HG03460 (cell line): Measurements from ENCODE around the gene ADPRH.
A peak's percentile ranks its signal among the peaks of the same experiment; 100 is the strongest.
"Not testable (repeated sequence)": the region's sequence is repeated elsewhere in the genome, so short reads cannot be mapped to it uniquely, and the experiment has no call there.

Experiments
- ATAC-seq: cut with Tn5 transposase; IDR thresholded peaks from one replicate; pipeline ENCODE4 v1.9.1; 2021; ENCODE audit not compliant: unreplicated experiment

The ADPRH gene

DNA sequence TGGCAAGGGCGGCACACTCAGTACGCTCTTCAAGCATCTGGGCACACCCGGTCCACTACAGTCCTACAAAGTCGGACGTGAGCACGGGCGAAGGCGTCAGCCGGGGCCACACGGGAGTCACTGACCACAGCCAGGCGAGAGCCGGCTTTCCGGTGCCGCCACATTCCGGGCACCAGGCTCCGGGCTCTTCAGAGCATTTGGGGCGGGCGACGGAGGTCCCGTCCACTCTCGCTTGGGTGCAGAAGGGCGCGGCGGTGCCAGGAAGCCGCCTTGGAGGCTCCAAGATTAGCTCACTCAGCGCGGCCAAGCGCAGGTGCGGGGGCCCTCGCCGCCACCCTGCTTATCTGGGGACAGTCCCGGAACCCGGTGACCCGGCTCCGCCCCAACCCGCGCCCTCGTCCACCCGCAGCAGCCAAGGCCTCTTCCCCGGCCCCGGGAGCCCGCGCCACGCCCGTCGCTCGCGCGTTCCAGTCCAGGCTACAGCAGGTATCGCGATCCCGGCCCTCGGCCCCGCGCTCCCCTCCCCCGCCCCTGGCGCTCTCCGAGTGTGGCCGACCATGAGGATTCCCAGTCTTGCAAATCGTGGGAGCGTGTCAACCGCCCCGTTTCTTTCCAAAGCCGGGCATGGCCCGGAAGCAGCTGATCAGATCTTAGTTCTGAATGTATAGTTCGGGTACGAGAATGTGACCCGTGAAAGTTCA lies at the start of gene ADPRH:
Gene ADPRH, plus strand, starts transcription at position 127 of the 701 bp plus-strand sequence. CDS start 2,678 bp downstream, outside the sequence.
- ATAC-seq: peak; percentile 47

DNA sequence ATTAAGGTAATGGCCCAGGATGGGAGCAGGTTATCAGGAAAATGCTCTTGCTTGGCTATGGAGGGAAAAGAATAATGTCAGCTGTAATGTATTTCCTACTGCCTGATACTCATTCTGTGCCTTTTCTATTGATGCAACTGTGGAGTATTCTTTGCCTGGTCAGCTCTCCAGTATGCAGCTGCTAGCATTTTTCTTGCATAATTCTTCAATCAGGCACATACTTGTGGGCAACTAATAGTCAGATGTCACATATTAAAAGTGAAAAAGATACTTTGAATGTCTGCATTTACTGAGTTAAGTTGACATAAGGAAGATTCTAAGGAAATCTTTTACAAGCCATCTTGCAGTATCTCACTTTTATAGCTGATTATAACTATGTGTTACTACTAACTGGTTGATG lies 49.4 kb upstream of the ADPRH start:
- ATAC-seq: no peak

DNA sequence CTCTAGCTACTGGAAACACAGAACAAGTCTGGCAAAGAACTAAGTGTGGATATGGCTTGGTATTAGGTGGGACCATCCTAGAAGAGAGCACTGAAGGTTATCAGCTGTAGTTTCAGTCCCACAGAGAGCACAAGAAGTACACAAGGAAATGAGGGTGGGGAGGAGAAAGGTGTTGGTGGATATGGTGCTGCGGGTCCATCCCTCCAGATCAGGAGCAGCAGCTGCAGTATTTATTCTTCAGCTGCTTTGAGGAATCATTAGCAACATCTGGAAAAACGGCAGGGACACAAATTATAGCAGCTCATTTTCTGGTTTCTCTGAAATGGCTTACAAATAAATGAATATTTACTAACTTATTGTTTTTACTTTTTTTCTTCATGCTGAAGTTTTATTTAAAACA lies 48.8 kb upstream of the ADPRH start:
- ATAC-seq: no peak

GRCh38 chr3:119531151-119531550 lies 48.1 kb upstream of the ADPRH start:
- no peak for ATAC-seq

- ATAC-seq: no peak
These were observed 45.0 kb upstream of the ADPRH start for GRCh38 chr3:119534296-119534695.

DNA sequence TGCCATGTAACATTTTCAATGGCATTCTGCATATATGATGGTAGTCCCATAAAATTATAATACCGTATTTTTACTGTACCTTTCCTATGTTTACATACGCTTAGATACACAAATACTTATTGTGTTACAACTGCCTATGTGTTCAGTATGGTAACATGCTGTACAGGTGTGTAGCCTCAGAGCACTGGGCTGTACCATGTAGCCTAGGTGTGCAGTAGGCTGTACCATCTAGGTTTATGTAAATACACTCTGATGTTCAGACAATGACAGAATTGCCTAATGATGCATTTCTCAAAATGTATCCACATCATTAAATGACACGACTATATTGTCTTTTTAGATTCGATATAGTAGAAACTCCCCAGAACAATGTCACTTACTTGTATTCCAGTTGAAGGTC lies 42.5 kb upstream of the ADPRH start:
- ATAC-seq: no peak

DNA sequence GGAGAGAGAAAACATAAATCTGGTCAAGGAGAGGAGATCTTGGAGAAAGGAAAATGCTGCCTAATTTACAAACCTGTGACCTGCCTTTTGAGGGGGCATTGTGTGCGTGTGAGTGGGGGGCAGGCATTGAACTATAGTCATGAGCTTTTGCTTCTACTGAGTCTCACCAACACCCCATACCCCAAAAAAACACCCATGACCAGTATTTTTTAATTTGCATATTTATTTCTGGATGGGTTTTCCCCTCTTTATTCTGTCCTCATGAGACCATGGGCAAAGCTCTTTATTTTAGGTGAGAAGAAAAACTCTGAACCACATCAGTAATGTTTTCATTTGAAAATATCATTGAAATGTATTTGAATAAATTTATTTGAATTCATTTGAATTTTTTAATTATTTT lies 40.5 kb upstream of the ADPRH start:
- ATAC-seq: no peak

- ATAC-seq: no peak
These were observed 37.7 kb upstream of the ADPRH start for GRCh38 chr3:119541547-119541946.

GRCh38 chr3:119542168-119542767 lies 37.0 kb upstream of the ADPRH start:
- ATAC-seq: peak; percentile 60

GRCh38 chr3:119543147-119543546 lies 36.1 kb upstream of the ADPRH start:
- ATAC-seq: no peak

- no peak for ATAC-seq
These were observed 32.1 kb upstream of the ADPRH start for GRCh38 chr3:119547227-119547626.

DNA sequence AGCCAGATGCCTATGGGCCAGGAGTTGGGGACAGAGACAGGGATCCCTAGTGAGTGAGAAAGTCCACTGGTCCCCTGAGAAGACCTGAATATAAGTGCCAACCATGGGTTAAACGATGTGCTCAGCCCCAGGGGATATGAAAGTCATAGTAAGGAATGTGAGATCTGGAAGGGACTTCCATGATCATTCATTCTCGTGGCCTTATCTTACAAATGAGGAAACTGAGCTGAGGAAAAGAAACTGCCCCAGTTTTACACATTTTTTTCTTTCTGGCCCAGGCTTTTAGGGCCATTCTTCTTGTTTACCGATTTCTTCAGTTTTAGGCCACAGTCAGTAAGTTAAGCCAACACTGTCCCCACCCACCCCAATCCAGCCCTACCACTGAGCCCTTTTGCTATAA lies 31.0 kb upstream of the ADPRH start:
- no peak for ATAC-seq

- ATAC-seq: no peak
These were observed 28.9 kb upstream of the ADPRH start for GRCh38 chr3:119550192-119550910.

- no peak for ATAC-seq
These were observed 27.7 kb upstream of the ADPRH start for GRCh38 chr3:119551598-119551997.

GRCh38 chr3:119552928-119553327 lies 26.4 kb upstream of the ADPRH start:
- ATAC-seq: not testable (repeated sequence)

DNA sequence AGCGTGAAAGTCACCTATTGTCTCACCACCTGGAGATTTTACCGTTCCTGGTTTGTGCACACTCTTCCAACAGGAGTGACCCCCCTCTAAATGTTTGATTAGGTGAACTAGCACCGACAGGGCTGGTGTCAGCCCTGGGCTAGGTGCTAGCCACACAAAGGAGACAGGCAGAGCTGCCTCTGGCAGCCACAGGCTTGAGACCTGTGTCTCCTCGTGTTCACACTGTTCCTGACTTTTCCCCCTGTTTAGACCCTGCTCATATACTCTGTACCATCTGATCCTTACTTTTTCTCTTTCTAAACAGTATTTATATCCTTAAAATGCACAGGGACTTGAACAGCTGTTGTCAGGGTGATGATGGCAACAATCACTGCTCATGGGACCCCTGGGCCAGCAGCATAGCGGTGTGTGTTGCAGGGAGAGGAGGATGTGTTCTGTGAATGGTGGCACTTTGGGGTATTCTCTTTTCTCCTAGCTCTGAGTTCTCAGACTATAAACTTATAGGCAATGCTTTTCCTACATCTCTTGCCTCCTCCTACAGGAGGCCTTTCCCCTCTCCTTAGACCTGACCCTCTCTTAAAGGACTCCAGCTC lies 25.4 kb upstream of the ADPRH start:
- no peak for ATAC-seq

DNA sequence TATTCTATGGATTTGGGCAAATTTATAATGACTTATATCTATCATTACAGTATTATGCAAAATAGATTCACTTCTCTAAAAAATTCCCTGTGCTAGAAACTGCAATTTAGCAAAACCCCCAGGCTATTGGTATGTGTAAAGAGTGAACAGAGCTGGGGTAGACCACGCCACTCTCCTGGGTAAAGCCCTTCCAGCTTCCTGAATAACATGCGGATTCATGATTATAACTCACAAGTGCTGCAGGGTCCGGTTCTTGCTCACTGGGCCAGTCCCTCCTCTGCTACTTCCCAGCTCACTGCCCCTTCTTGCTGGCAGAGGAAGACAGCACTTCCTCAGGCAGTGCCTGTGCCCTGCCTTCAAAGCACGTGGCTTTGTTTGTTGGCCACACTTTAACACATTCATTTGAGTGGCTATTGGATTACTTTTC lies 24.0 kb upstream of the ADPRH start:
- ATAC-seq: no peak

DNA sequence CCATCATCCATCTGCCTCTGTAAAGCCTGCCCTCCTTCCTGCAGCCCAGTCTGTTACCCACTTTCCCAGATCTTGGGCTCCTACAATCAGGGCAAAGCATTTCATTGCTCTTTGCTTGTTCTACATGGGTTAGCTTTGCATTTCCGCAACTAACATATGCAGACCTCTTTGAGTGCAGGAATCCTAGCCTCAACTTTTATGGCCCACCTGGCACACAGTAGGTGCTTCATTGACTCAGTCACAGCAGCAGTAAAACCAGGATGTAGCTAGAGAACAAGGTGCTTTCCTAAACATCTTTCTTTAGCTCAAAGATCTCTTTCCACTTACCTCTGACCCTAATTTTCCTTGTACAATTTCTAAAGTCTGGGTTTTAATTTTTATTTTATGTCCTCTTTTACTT lies 23.4 kb upstream of the ADPRH start:
- no peak for ATAC-seq

GRCh38 chr3:119557192-119557876 lies 22.0 kb upstream of the ADPRH start:
- no peak for ATAC-seq

DNA sequence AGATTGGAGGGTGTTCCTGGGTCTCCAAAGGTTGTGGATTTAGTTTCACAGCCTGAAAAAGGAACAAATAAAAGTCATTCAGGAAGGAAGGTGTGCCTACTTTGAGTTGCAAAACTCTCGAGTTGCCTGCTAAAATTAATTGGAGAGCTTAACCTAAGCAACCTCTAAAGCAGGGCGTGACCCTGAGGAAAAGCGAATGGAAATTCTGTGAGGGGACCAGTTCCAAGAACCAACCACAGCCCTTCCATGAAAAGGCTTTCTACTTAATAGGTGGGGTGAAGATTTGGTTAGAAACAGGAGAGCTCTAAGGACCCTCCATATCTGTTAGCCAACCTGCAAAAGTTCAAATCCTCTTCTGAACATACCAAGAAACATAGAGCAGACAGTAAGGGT lies 21.4 kb upstream of the ADPRH start:
- no peak for ATAC-seq

- no peak for ATAC-seq
These were observed 20.5 kb upstream of the ADPRH start for GRCh38 chr3:119558626-119559317.
